Measurements from ENCODE around the gene SELENOI. TPM values are rescaled to one million over a fixed set of nuclear protein-coding genes. Genes with fewer than 3 reads are reported as not detected.

Gene SELENOI, protein sequence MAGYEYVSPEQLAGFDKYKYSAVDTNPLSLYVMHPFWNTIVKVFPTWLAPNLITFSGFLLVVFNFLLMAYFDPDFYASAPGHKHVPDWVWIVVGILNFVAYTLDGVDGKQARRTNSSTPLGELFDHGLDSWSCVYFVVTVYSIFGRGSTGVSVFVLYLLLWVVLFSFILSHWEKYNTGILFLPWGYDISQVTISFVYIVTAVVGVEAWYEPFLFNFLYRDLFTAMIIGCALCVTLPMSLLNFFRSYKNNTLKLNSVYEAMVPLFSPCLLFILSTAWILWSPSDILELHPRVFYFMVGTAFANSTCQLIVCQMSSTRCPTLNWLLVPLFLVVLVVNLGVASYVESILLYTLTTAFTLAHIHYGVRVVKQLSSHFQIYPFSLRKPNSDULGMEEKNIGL
- 11.8 to 21.5 TPM (median 21.0 TPM) in 5 replicates for total RNA-seq (2022; extraction: Qiagen RNA extraction; ENCODE audit: low read depth)

DNA sequence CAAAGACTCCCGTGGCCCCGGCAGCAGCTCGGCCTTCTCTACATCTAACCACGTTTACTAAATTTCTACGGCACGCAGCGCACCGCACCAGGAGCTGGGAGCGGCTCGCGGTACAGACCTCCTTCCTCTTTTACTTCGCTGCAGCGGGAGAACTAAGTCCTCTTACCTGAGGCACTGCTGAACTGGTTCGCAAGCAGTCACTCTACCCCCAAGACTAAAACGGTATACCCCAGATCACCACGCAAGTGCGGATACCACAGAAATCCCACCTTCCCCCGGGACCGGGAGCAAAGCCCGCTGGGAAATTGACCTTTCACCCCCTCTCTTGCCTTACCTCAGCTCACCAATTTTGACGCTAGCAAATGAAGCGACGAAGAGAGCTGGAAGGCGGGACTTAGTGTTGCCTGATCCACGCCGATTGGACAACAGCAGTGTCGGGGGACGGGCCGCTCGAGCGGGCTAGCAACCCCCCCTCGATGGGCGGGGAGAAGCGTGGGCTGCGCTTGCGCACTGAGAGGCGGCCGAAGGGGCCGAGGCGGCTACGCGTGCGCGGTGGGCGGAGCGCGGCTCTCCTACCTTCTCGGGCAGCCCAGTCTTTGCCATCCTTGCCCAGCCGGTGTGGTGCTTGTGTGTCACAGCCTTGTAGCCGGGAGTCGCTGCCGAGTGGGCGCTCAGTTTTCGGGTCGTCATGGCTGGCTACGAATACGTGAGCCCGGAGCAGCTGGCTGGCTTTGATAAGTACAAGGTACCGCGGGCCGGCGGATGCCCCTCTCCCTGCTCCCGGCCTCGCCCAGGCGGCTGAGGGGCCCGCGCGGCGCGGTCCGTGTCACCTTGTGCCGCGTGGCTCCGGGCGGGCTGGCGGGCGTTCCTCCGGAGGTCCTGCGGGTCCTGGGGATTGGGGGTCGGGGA lies at the start of gene SELENOI:
Gene SELENOI (plus strand): TSS at position 599 of the 909 bp plus-strand sequence. CDS start 90 bp downstream, at position 689.

DNA sequence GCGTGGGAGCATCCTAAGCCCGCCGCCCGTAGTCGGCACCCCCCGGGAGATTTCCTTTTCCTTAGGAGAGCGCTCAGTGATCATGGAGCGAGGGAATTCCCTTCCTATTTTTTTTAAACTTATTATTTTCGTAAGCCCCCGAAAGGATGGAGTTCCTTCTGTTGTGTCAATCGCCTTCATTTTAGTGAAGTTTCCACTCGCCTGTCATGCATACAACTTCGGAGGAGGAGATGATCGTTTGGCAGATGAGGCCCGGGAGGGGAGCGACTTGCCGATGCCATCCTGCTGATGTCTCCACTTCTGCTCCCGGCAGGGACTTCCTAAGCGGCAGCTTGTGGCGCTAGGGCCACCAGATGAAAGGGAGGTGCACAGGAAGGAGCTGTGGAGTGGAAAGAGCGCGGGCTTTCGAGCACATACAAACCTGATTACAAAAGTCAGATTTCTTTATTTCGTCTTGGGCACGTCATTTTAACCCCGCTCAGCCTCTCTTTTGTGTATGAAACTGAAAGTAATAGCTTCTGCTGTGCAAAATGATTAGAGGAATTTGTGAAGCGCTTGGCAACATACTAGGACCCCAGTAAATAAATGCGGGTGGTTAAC lies 611 bp downstream of the SELENOI start, which contains the start of gene ADGRF3:
Gene ADGRF3 (minus strand): TSS at position 336 of the 600 bp plus-strand sequence. CDS start 555 bp downstream, outside the sequence.

DNA sequence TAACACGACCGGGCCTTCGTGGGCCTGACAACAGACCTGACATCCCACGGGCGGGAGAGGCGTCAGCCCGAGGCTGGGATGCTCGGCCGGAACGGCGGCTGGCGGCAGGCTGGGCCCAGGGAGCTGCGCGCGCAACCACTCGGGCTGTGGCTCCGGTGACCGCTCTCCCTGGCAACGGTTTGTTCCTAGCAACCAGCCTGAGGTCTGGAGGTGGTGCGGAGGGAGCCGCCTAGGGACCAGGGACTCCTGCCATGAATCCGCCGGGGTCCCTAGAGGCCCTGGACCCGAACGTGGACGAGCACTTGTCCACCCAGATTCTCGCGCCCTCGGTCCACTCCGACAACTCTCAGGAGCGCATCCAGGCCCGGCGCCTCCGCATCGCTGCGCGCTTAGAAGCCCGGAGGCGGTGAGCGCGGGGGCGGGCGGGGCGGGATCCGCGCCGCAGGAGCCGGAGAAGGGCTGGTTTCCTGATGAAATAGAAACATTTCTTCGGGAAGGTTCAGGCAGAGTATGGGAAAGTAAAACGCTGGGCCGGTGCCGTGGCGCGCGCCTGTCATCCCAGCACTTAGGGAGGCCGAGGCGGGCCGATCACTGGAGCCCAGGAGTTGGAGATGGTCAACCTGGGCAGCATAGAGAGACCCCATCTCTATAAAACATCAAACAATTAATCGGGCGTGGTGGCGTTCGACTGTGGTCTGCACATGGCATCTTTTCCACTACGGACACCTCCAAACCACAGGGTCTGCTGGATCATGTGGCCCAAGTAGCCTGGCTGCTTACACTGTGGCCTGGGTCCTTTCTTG lies 56.0 kb downstream of the SELENOI start, which contains the start of gene DRC1:
Gene DRC1 (plus strand): TSS at position 182 of the 803 bp plus-strand sequence. CDS start 70 bp downstream, at position 252.

Other genes with a start within 250 kb of the SELENOI start
- 5.6 to 9.7 TPM (median 7.0 TPM) in 5 replicates for gene GAREM2, start 173.1 kb upstream of the SELENOI start, total RNA-seq (2022; extraction: Qiagen RNA extraction; ENCODE audit: low read depth)
- gene HADHA, start 101.5 kb upstream of the SELENOI start, total RNA-seq (2022; extraction: Qiagen RNA extraction; ENCODE audit: low read depth) = 117 to 146 TPM (median 129 TPM) in 5 replicates
- 87.4 to 105 TPM (median 99.6 TPM) in 5 replicates for gene HADHB, start 101.2 kb upstream of the SELENOI start, total RNA-seq (2022; extraction: Qiagen RNA extraction; ENCODE audit: low read depth)
- 0.10 to 0.22 TPM (median 0.17 TPM) in 3 of 5 replicates, not detected in the others for gene ADGRF3, start 646 bp downstream of the SELENOI start, total RNA-seq (2022; extraction: Qiagen RNA extraction; ENCODE audit: low read depth)
- gene DRC1, start 55.8 kb downstream of the SELENOI start, total RNA-seq (2022; extraction: Qiagen RNA extraction; ENCODE audit: low read depth) = 0.14 to 0.61 TPM (median 0.26 TPM) in 4 of 5 replicates, not detected in the other
- gene OTOF, start 132.0 kb downstream of the SELENOI start, total RNA-seq (2022; extraction: Qiagen RNA extraction; ENCODE audit: low read depth) = 0.05 to 0.13 TPM (median 0.07 TPM) in 4 of 5 replicates, not detected in the other